ENCODE results near the gene IFNGR2. TPM values are rescaled to one million over a fixed set of nuclear protein-coding genes. Genes with fewer than 3 reads are reported as not detected.

IFNGR2 gene
- total RNA-seq, 1 experiment from 2014 or later: 44.1 TPM

GRCh38 chr21:33479679-33480480 lies 76.7 kb downstream of the IFNGR2 start, which contains the start of gene TMEM50B:
Gene TMEM50B, minus strand, starts transcription at chr21:33479974. Its CDS starts 11,089 bp downstream, at chr21:33468885.
- Histone ChIP-seq H3K23ac (ENCODE audit: insufficient read length, low read depth, low read length) (no peak within 1 kb of the TSS), H3K27me3 (ENCODE audit: insufficient read depth, low read length) (no peaks in the 10 kb centered on the region), H4K5ac (ENCODE audit: insufficient read length, low read depth, low read length) (no peak within 1 kb of the TSS), H3K9me3 (ENCODE audit: control insufficient read depth, low read depth, low read length) (no peaks in the 10 kb centered on the region), H2AK5ac (ENCODE audit: insufficient read length, low read length) (no peak within 1 kb of the TSS), H2BK20ac (ENCODE audit: low read depth, low read length, poor library complexity, severe bottlenecking) (no peak within 1 kb of the TSS), H4K8ac (replicated peaks; ENCODE audit: insufficient read length, low read depth, low read length) (no peak within 1 kb of the TSS), H3K56ac (ENCODE audit: insufficient read length, low read depth, low read length) (no peak within 1 kb of the TSS), H3K79me1 (ENCODE audit: insufficient read depth, low read depth, low read length, poor library complexity, severe bottlenecking) (peaks cover 2% of the 10 kb centered on the region), H4K20me1 (ENCODE audit: control insufficient read depth, insufficient read depth, insufficient read length) (no peaks in the 10 kb centered on the region), H3K4me2 (ENCODE audit: insufficient read depth, insufficient read length, low read length) (peak within 1 kb of the TSS; percentile 87), H3K14ac (ENCODE audit: insufficient read depth, low read length) (0 out of 2 replicates have a peak within 1 kb of the TSS, but pooled peaks have one; percentile 78), H2BK5ac (ENCODE audit: insufficient read length, low read length) (no peak within 1 kb of the TSS), H4K91ac (ENCODE audit: insufficient read length, low read depth, low read length) (no peak within 1 kb of the TSS), H3T11ph (ENCODE audit: low read length) (no peak within 1 kb of the TSS), H2AFZ (ENCODE audit: low read length) (peak within 1 kb of the TSS; percentile 88), H3K18ac (ENCODE audit: insufficient read length, low read depth, low read length) (peak within 1 kb of the TSS; percentile 88), H2BK120ac (ENCODE audit: low read depth, low read length, poor library complexity, severe bottlenecking) (no peak within 1 kb of the TSS), H2BK12ac (ENCODE audit: insufficient read length, low read depth, low read length) (no peak within 1 kb of the TSS), H2BK15ac (ENCODE audit: low read depth, low read length) (no peak within 1 kb of the TSS; the same call in 1 of the 2 replicates), H3K27ac (ENCODE audit: insufficient read length, low read depth, low read length) (peak within 1 kb of the TSS; percentile 55), H3K4ac (ENCODE audit: low read depth, low read length) (no peak within 1 kb of the TSS), H3K9ac (ENCODE audit: extremely low read depth, insufficient read length, low read length) (peak within 1 kb of the TSS; percentile 92), H3K23me2 (ENCODE audit: insufficient read length, low read depth, low read length, poor library complexity, severe bottlenecking) (peaks cover 20% of the 10 kb centered on the region), H3K4me1 (ENCODE audit: insufficient read depth, low read length) (peaks cover 2% of the 10 kb centered on the region; the same call in 1 of the 2 replicates), H3K79me2 (ENCODE audit: insufficient read depth, low read length) (no peaks in the 10 kb centered on the region)
- Mint-ChIP-seq H3K9me3 (no peaks in the 10 kb centered on the region), H3K36me3 (ENCODE audit: insufficient read depth in 1 of 3, low read depth in 3 of 3) (no peaks in the 10 kb centered on the region; a peak in 2 of 7 replicates), H3K4me3 (peak within 1 kb of the TSS; percentile 83 to 95), H3K4me1 (peaks cover 6 to 8% of the 10 kb centered on the region in 2 experiments), H3K27ac (peak within 1 kb of the TSS; percentile 93 to 97 (median 96)), H3K27me3 (ENCODE audit: low read depth) (peaks cover 2% of the 10 kb centered on the region; the same call in 1 of the 2 replicates)
- WGBS (ENCODE audit: extremely low coverage, insufficient read length, low lambda C conversion rate): no CpG with 5 or more reads among the region's 93 CpGs
- peak; percentile 96 for DNase-seq
- TF ChIP-seq CTCF (conservative IDR thresholded peaks at IDR 0.05): peak; percentile 59
